ENCODE results near the gene ARF5. TPM values are rescaled to one million over a fixed set of nuclear protein-coding genes. Genes with fewer than 3 reads are reported as not detected.

ARF5 gene
- total RNA-seq, 1 donor from 2014 or later: 137 TPM

GRCh38 chr7:127571741-127572505, 16.3 kb upstream of the ARF5 start:
- H3K4me3 ChIP-seq: no peak overlapping the region
- no peaks in the 10 kb centered on the region for H3K27me3 ChIP-seq
- H3K36me3 ChIP-seq: no peaks in the 10 kb centered on the region
- H3K4me1 ChIP-seq: no peaks in the 10 kb centered on the region
- DNase-seq (ENCODE audit: extremely low spot score in 2 of 2): no peak
- intact Hi-C loops (cut with DNase I): no loop called here
- TF ChIP-seq CTCF (IDR thresholded peaks at IDR 0.05): no peak
- no peak for TF ChIP-seq POLR2AphosphoS5 (IDR thresholded peaks at IDR 0.05; ENCODE audit: insufficient read depth in 1 of 2, low read depth in 1 of 2)
- no peak for TF ChIP-seq POLR2A (IDR thresholded peaks at IDR 0.05)
- no peak overlapping the region for H3K27ac ChIP-seq
- H3K9me3 ChIP-seq: no peaks in the 10 kb centered on the region

- intact Hi-C loops (cut with DNase I): no loop called here
- Histone ChIP-seq H3K4me3 (no peak overlapping the region), H3K27me3 (no peaks in the 10 kb centered on the region), H3K4me1 (peaks cover 34% of the 10 kb centered on the region), H3K9me3 (no peaks in the 10 kb centered on the region), H3K36me3 (peaks cover 0 to 23% of the 10 kb centered on the region in 2 donors), H3K27ac (no peak overlapping the region)
- TF ChIP-seq CTCF (IDR thresholded peaks at IDR 0.05) (no peak), POLR2A (IDR thresholded peaks at IDR 0.05) (no peak), POLR2AphosphoS5 (IDR thresholded peaks at IDR 0.05; ENCODE audit: insufficient read depth in 1 of 2, low read depth in 1 of 2) (no peak)
- DNase-seq (ENCODE audit: extremely low spot score in 2 of 2): no peak
Measured at GRCh38 chr7:127578036-127578684, 10.1 kb upstream of the ARF5 start.

- Histone ChIP-seq H3K27me3 (no peaks in the 10 kb centered on the region), H3K4me1 (peaks cover 40% of the 10 kb centered on the region), H3K27ac (peak overlapping the region; percentile 5), H3K4me3 (no peak overlapping the region), H3K9me3 (no peaks in the 10 kb centered on the region), H3K36me3 (peaks cover 0 to 23% of the 10 kb centered on the region in 2 donors)
- intact Hi-C loops (cut with DNase I): no loop called here
- DNase-seq (ENCODE audit: extremely low spot score in 2 of 2): no peak
- TF ChIP-seq POLR2A (IDR thresholded peaks at IDR 0.05) (no peak), CTCF (IDR thresholded peaks at IDR 0.05) (no peak), POLR2AphosphoS5 (IDR thresholded peaks at IDR 0.05; ENCODE audit: insufficient read depth in 1 of 2, low read depth in 1 of 2) (no peak)
Measured at GRCh38 chr7:127578711-127579275, 9.4 kb upstream of the ARF5 start.

- peaks cover 53% of the 10 kb centered on the region for H3K4me1 ChIP-seq
- intact Hi-C loops (cut with DNase I): no loop called here
- TF ChIP-seq POLR2A (IDR thresholded peaks at IDR 0.05): no peak
- no peak for TF ChIP-seq CTCF (IDR thresholded peaks at IDR 0.05)
- TF ChIP-seq POLR2AphosphoS5 (IDR thresholded peaks at IDR 0.05; ENCODE audit: insufficient read depth in 1 of 2, low read depth in 1 of 2): no peak
Measured at GRCh38 chr7:127580612-127581011, 7.6 kb upstream of the ARF5 start.

More at GRCh38 chr7:127580612-127581011, 7.6 kb upstream of the ARF5 start:
- Histone ChIP-seq H3K9me3 (no peaks in the 10 kb centered on the region), H3K4me3 (no peak overlapping the region), H3K27ac (no peak overlapping the region), H3K36me3 (peaks cover 0 to 23% of the 10 kb centered on the region in 2 donors), H3K27me3 (no peaks in the 10 kb centered on the region)
- no peak for DNase-seq (ENCODE audit: extremely low spot score in 2 of 2)

All from vagina (tissue), 2 donors.